Measurements from ENCODE around the gene MAP3K15.

DNA sequence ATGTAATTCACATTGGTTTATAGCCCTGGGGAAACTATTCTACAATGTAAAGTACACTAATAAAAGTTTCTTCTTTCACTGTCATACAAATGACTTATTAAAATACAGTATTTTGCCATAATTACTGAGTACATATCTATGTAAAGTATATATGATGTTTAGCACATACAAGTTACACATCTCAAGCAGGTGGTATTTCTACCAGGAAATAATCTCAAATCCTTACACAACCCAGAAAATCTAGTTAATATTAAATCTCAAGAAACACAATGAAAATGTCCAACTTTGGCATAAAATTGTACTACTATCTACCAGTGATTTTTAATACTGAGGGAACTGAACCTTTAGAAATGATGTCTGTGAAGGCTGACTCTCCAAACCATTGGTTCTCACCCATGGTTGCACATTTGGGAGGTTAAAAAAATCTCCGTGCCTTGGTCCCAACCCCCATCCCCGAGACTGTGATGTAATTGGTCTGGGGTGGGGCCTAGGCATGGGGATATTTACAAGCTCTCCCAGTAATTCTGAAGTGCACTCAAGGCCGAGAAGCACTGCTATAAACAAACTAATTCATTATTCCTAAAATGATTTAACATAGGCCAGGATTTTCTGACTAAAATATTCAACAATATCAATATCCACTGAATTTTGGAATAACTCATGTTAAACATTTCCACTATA is 27.6 kb downstream of the MAP3K15 start:
- no peak for TF ChIP-seq EZH2 (IDR thresholded peaks at IDR 0.05; ENCODE audit: low read length)
- TF ChIP-seq, protein P1, sequence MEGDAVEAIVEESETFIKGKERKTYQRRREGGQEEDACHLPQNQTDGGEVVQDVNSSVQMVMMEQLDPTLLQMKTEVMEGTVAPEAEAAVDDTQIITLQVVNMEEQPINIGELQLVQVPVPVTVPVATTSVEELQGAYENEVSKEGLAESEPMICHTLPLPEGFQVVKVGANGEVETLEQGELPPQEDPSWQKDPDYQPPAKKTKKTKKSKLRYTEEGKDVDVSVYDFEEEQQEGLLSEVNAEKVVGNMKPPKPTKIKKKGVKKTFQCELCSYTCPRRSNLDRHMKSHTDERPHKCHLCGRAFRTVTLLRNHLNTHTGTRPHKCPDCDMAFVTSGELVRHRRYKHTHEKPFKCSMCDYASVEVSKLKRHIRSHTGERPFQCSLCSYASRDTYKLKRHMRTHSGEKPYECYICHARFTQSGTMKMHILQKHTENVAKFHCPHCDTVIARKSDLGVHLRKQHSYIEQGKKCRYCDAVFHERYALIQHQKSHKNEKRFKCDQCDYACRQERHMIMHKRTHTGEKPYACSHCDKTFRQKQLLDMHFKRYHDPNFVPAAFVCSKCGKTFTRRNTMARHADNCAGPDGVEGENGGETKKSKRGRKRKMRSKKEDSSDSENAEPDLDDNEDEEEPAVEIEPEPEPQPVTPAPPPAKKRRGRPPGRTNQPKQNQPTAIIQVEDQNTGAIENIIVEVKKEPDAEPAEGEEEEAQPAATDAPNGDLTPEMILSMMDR (optimal IDR thresholded peaks at IDR 0.05 in 1 of 3, IDR thresholded peaks at IDR 0.05 in 1 of 3, conservative IDR thresholded peaks at IDR 0.05 in 1 of 3; ENCODE audit: extremely low read depth in 1 of 3, insufficient read depth in 2 of 3, low read length in 3 of 3) = no peak

Data from keratinocyte (primary cell).